Karpas-422 (cell line): Measurements from ENCODE around the gene SF1. TPM values are rescaled to one million over a fixed set of nuclear protein-coding genes. Genes with fewer than 3 reads are reported as not detected.

Experiments used
- DNase-seq: peaks from one replicate; pipeline ENCODE4 v3.0.0-alpha.2; 2015
- H2AFZ ChIP-seq: fragments of 200-600 bp; sonication (generic); 2 replicates; pipeline ENCODE4 v1.6.1; 2014; ENCODE audit warnings: antibody characterized with exemption, low read length, mixed read lengths
- H3K27ac ChIP-seq: fragments of 200-600 bp; sonication (generic); 2 replicates; pipeline ENCODE4 v1.5.1; 2014; ENCODE audit warnings: mild to moderate bottlenecking, low read length, moderate library complexity
- H3K27me3 ChIP-seq: fragments of 200-600 bp; sonication (generic); 2 replicates; pipeline ENCODE4 v1.6.1; 2014; ENCODE audit warnings: low read length, mixed read lengths
- H3K36me3 ChIP-seq: fragments of 200-600 bp; sonication (generic); 2 replicates; pipeline ENCODE4 v1.6.1; 2014; ENCODE audit warnings: low read length, mixed read lengths; ENCODE audit not compliant: insufficient read depth
- H3K4me1 ChIP-seq: fragments of 200-600 bp; sonication (generic); 2 replicates; pipeline ENCODE4 v1.6.1; 2014; ENCODE audit warnings: mild to moderate bottlenecking, low read length, mixed read lengths
- H3K4me2 ChIP-seq: fragments of 200-600 bp; sonication (generic); 2 replicates; pipeline ENCODE4 v1.6.1; 2014; ENCODE audit warnings: low read length, low read depth, mild to moderate bottlenecking; ENCODE audit not compliant: poor library complexity, severe bottlenecking
- H3K4me3 ChIP-seq: fragments of 200-600 bp; sonication (generic); 2 replicates; pipeline ENCODE4 v1.5.1; 2014; ENCODE audit warnings: mild to moderate bottlenecking, antibody characterized with exemption, low read length, mixed read lengths
- H3K79me2 ChIP-seq: fragments of 200-600 bp; sonication (generic); 2 replicates; pipeline ENCODE4 v1.6.1; 2014; ENCODE audit warnings: mild to moderate bottlenecking, low read length, mixed read lengths
- H3K9ac ChIP-seq: fragments of 200-600 bp; sonication (generic); 2 replicates; pipeline ENCODE4 v1.6.0; 2014; ENCODE audit warnings: low read length
- H3K9me2 ChIP-seq: fragments of 200-600 bp; sonication (generic), shearing (Covaris generic); replicated peaks from 2 replicates; pipeline ENCODE4 v1.6.0; 2014; ENCODE audit warnings: mild to moderate bottlenecking, low read length, moderate library complexity; ENCODE audit not compliant: insufficient read depth
- H3K9me3 ChIP-seq: fragments of 300-700, 200-600 bp; sonication (generic); 2 replicates; pipeline ENCODE4 v1.6.1; 2014; ENCODE audit warnings: low read length, mixed read lengths
- H4K20me1 ChIP-seq: fragments of 200-600 bp; sonication (generic); 2 replicates; pipeline ENCODE4 v1.6.1; 2014; ENCODE audit warnings: mild to moderate bottlenecking, antibody characterized with exemption, low read length, low read depth; ENCODE audit not compliant: insufficient read depth
- total RNA-seq: library from RNA; depleted of rRNA; stranded (reverse); fragments of >200 nt; shearing (Covaris generic); gene quantifications from 2 replicates; pipeline ENCODE4 v1.2.3, GENCODE V29; 2014; ENCODE audit warnings: low replicate concordance

The SF1 gene
- total RNA-seq, 1 experiment from 2014 or later: 156 TPM

GRCh38 chr11:64719406-64719805 is 58.9 kb downstream of the SF1 start:
- no peaks in the 10 kb centered on the region for H4K20me1 ChIP-seq
- H3K79me2 ChIP-seq: no peaks in the 10 kb centered on the region
- H3K27ac ChIP-seq: no peak overlapping the region
- no peaks in the 10 kb centered on the region for H3K9me2 ChIP-seq
- no peak overlapping the region for H3K4me2 ChIP-seq
- no peaks in the 10 kb centered on the region for H3K9me3 ChIP-seq
- peaks cover 22% of the 10 kb centered on the region for H3K4me1 ChIP-seq
- H3K27me3 ChIP-seq: no peaks in the 10 kb centered on the region
- DNase-seq: no peak
- no peaks in the 10 kb centered on the region for H3K36me3 ChIP-seq
- no peak overlapping the region for H2AFZ ChIP-seq
- no peak overlapping the region for H3K4me3 ChIP-seq
- no peak overlapping the region for H3K9ac ChIP-seq

- Histone ChIP-seq H2AFZ (no peak overlapping the region), H3K4me3 (no peak overlapping the region), H3K4me2 (no peak overlapping the region), H4K20me1 (no peaks in the 10 kb centered on the region), H3K9ac (no peak overlapping the region), H3K79me2 (no peaks in the 10 kb centered on the region), H3K27ac (no peak overlapping the region), H3K9me2 (no peaks in the 10 kb centered on the region), H3K9me3 (no peaks in the 10 kb centered on the region), H3K4me1 (peaks cover 27% of the 10 kb centered on the region), H3K36me3 (no peaks in the 10 kb centered on the region), H3K27me3 (no peaks in the 10 kb centered on the region)
- DNase-seq: no peak
These were observed 59.6 kb downstream of the SF1 start for GRCh38 chr11:64718780-64719124.

GRCh38 chr11:64718084-64718779 is 60.1 kb downstream of the SF1 start:
- no peaks in the 10 kb centered on the region for H3K36me3 ChIP-seq

GRCh38 chr11:64717268-64717578 is 61.1 kb downstream of the SF1 start:
- no peak overlapping the region for H3K9ac ChIP-seq
- no peaks in the 10 kb centered on the region for H3K9me3 ChIP-seq
- peaks cover 20% of the 10 kb centered on the region for H3K4me1 ChIP-seq
- no peaks in the 10 kb centered on the region for H3K79me2 ChIP-seq
- H3K4me3 ChIP-seq: no peak overlapping the region
- H3K27ac ChIP-seq: no peak overlapping the region
- no peak overlapping the region for H2AFZ ChIP-seq
- H3K27me3 ChIP-seq: no peaks in the 10 kb centered on the region
- H3K36me3 ChIP-seq: no peaks in the 10 kb centered on the region
- no peak overlapping the region for H3K4me2 ChIP-seq
- no peaks in the 10 kb centered on the region for H3K9me2 ChIP-seq
- no peaks in the 10 kb centered on the region for H4K20me1 ChIP-seq
- no peak for DNase-seq

More at GRCh38 chr11:64718084-64718779, 60.1 kb downstream of the SF1 start:
- no peak overlapping the region for H2AFZ ChIP-seq
- no peak overlapping the region for H3K4me3 ChIP-seq
- H3K4me2 ChIP-seq: no peak overlapping the region
- no peaks in the 10 kb centered on the region for H3K9me2 ChIP-seq
- H3K79me2 ChIP-seq: no peaks in the 10 kb centered on the region
- peaks cover 22% of the 10 kb centered on the region for H3K4me1 ChIP-seq
- H3K27ac ChIP-seq: no peak overlapping the region
- no peaks in the 10 kb centered on the region for H3K9me3 ChIP-seq
- DNase-seq: no peak
- H3K9ac ChIP-seq: no peak overlapping the region
- no peaks in the 10 kb centered on the region for H4K20me1 ChIP-seq
- no peaks in the 10 kb centered on the region for H3K27me3 ChIP-seq

GRCh38 chr11:64716473-64717267 is 61.7 kb downstream of the SF1 start:
- Histone ChIP-seq H3K9me2 (no peaks in the 10 kb centered on the region), H2AFZ (no peak overlapping the region), H3K36me3 (no peaks in the 10 kb centered on the region), H3K9ac (no peak overlapping the region), H3K9me3 (no peaks in the 10 kb centered on the region), H3K79me2 (no peaks in the 10 kb centered on the region), H3K27ac (no peak overlapping the region), H3K4me3 (no peak overlapping the region), H4K20me1 (no peaks in the 10 kb centered on the region), H3K4me1 (peaks cover 20% of the 10 kb centered on the region), H3K27me3 (no peaks in the 10 kb centered on the region), H3K4me2 (no peak overlapping the region)
- no peak for DNase-seq

- H3K27ac ChIP-seq: no peak overlapping the region
- no peaks in the 10 kb centered on the region for H4K20me1 ChIP-seq
- no peak overlapping the region for H3K4me3 ChIP-seq
- no peak overlapping the region for H3K4me2 ChIP-seq
- H3K9ac ChIP-seq: no peak overlapping the region
- no peak overlapping the region for H2AFZ ChIP-seq
- no peaks in the 10 kb centered on the region for H3K9me2 ChIP-seq
- H3K9me3 ChIP-seq: no peaks in the 10 kb centered on the region
- H3K36me3 ChIP-seq: no peaks in the 10 kb centered on the region
- DNase-seq: no peak
- no peaks in the 10 kb centered on the region for H3K27me3 ChIP-seq
- peaks cover 20% of the 10 kb centered on the region for H3K4me1 ChIP-seq
- no peaks in the 10 kb centered on the region for H3K79me2 ChIP-seq
These were observed 62.4 kb downstream of the SF1 start for GRCh38 chr11:64715756-64716472.

GRCh38 chr11:64715110-64715509 is 63.2 kb downstream of the SF1 start:
- Histone ChIP-seq H3K27me3 (no peaks in the 10 kb centered on the region), H3K9ac (no peak overlapping the region), H3K79me2 (no peaks in the 10 kb centered on the region), H4K20me1 (no peaks in the 10 kb centered on the region), H3K4me3 (no peak overlapping the region), H3K4me1 (peaks cover 20% of the 10 kb centered on the region), H3K36me3 (no peaks in the 10 kb centered on the region), H2AFZ (no peak overlapping the region), H3K27ac (no peak overlapping the region), H3K9me3 (no peaks in the 10 kb centered on the region), H3K9me2 (no peaks in the 10 kb centered on the region), H3K4me2 (no peak overlapping the region)
- no peak for DNase-seq

GRCh38 chr11:64714666-64715065 is 63.7 kb downstream of the SF1 start:
- H3K9ac ChIP-seq: no peak overlapping the region
- H2AFZ ChIP-seq: no peak overlapping the region
- peak overlapping the region; percentile 51 for H3K4me2 ChIP-seq
- H3K9me3 ChIP-seq: no peaks in the 10 kb centered on the region
- H3K4me1 ChIP-seq: peaks cover 20% of the 10 kb centered on the region
- no peaks in the 10 kb centered on the region for H3K79me2 ChIP-seq
- H4K20me1 ChIP-seq: no peaks in the 10 kb centered on the region
- H3K27ac ChIP-seq: no peak overlapping the region
- no peaks in the 10 kb centered on the region for H3K27me3 ChIP-seq
- H3K36me3 ChIP-seq: no peaks in the 10 kb centered on the region
- H3K4me3 ChIP-seq: no peak overlapping the region
- DNase-seq: peak; percentile 44
- no peaks in the 10 kb centered on the region for H3K9me2 ChIP-seq
